NCI-H2107 (cell line): Measurements from ENCODE around the gene PC.

Experiments used
- DNase-seq: peaks from one replicate; lab custom pipeline; 2025; lab: John Stamatoyannopoulos, UW

Gene PC

DNA sequence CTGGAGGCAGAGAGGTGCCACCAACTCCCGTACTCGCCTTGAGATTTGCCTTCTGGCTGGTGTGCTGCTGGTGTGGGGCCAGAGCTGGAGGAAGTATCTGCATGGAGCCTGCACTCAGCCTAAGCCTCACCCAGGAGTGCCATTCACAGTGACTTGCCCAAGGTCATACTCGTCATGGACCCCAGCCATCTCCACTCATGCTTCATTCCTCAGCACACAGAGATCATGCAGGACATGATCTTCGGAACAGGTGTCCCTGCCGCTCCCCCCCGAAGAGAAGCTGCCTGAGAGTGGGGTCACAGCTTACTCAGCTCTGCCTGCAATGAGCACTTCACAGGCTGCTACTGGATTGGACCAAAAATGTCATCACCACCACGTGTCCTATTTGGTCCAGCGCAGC is 49.0 kb downstream of the PC start:
- DNase-seq, result no peak

DNA sequence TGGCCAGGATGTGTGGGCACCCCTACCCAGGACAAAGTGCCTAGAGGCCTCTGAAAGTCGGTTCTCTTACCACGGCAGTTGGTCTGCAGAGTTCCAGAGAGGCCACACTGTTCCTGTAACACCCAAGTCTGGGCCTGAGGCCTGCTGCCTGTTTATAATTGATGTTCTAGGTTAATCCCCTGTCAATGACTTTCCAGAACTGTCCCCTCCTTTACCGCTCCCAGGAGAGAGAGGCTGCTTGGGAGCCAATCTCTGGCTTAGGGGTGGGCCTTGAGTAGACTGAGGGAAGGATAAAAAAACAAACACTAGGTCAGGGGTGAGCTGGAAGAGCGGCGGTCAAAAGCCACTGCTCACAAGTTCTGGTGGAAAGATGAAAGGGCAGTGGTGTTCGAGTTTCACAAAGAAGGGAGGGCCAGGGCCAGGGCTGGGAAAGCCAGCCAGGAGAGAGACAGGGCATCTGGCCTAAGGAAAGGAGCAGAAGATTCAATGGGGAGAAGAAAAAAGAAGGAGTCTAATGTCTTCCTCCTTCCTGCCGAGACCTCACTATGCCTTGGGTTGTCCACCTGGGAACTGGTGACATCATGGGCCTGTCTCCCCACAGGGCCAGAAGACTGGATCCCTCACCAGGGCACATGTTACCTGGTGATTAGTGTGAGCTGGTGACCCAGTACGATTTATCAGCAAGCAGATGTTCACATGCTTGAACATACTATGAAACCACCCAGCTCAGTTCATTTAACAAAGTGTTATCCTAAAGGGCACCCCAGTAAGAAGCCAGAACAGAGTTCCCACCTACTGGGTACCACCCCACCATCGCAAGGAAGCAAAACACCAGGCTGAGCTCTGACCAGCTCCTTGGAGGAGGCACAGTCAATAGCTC is 50.2 kb downstream of the PC start:
- DNase-seq, result no peak

DNA sequence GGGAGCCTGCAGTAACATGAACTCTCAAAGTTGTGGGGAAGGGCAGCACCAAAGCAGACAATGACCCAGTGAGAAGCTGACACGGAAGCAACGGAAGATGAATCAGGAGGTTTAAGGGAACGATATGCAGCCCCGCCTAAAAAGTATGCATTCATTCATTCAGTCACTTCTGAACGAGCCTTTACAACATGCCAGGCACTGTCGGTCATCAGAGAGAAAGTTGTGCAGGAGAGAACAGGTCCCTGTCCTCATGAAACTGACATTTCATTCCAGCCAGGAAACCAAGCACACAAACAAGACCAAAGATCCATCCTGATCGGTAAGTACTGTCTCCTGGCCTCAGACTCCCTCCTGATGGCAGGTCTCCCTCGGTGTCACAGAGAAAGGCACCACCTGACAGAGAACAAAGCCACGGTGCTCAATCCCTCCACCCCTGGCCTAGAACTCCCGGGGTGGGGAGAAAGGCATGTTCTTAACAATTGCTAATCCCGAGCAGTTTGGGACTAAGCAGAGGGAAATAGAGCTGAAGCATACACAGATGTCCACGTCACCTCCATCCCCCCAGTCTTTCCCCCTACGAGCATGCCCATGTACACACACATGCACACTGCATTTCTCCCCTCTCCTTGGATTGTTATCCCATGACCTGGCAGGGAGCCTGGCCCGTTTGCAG is 52.0 kb downstream of the PC start:
- DNase-seq, result no peak

GRCh38 chr11:66905631-66906030 is 52.6 kb downstream of the PC start:
- no peak for DNase-seq

- no peak for DNase-seq
Observed at GRCh38 chr11:66904981-66905521, 53.1 kb downstream of the PC start.

DNA sequence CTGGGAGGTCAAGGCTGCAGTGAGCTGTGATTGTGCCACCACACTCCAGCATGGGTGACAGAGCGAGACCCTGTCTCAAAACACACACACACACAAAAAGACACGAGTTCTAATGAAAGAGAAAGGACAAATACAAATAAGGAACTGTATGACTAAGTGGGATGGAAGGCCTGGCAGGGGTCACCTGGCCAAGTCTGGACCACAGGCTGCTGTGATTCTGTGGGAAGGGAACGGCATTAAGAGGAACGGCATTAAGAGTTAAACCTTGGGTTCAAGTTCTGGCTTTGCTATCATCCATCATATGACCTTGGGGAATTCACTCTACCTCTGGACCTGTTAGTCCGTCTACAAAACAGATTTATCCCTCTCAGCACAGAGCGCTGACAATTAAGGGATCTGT is 53.6 kb downstream of the PC start:
- DNase-seq, result no peak

GRCh38 chr11:66904055-66904454 is 54.1 kb downstream of the PC start:
- DNase-seq, result no peak

GRCh38 chr11:66902486-66903177 is 55.6 kb downstream of the PC start:
- peak; percentile 37 for DNase-seq

- DNase-seq, result no peak
Observed at GRCh38 chr11:66901964-66902390, 56.2 kb downstream of the PC start.

GRCh38 chr11:66894141-66894540 is 64.0 kb downstream of the PC start:
- no peak for DNase-seq

DNA sequence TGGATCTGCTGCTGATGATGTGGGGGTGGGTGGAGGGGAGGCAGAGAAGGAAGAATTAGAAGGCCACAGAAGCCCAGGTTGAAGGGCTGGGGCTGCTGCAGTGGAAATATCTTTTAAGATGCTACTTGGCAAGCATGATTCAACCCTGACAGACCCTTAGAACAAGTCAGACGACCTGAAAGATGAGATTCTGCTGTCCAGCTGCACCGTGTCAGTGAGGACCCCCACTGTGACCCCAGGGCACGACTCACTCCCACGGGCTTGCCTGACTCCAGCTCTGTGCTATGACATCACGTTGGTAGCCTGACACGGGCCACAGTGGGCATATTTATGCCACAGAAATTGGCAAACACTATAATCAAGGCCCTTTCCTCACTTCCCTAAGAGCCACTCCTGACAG is 65.3 kb downstream of the PC start:
- no peak for DNase-seq

GRCh38 chr11:66891851-66892660 is 66.1 kb downstream of the PC start:
- no peak for DNase-seq

DNA sequence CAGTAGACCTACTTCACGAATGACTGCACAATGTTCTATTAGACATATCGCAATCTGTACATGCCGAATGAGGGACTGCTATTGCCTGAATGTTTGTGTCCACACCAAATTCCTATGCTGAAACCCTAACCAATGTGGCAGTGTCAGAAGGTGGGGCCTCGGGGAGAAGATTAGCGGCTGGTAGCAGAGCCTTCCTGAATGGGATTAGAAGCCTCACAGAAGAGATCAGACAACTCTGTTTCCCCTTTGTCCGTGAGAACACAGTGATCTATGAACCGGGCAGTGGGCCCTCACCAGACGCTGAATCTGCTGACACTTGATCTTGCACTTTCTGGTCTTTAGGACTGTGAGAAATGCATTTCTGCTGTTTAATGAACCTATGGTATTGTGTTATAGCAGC is 68.2 kb downstream of the PC start:
- DNase-seq, result no peak

DNA sequence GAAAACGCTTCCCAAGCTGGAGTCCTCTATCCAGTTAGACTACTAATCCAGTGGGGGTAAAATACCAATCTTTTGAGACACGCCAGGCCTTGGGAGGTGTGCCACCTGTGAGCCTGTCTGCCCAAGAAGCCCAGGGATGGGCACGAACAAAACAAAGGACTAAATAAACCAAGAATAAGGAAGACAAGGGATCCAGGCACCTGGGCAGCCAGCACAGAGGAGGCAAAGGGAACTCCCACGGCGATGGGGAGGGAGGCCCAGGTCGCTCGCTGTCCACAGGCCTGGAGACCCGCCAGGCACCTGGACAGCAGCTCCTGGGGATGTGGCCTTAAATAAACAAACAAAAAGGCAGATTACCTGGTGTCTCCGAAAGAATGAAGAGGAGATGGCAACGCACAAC is 69.9 kb downstream of the PC start:
- DNase-seq, result no peak

DNA sequence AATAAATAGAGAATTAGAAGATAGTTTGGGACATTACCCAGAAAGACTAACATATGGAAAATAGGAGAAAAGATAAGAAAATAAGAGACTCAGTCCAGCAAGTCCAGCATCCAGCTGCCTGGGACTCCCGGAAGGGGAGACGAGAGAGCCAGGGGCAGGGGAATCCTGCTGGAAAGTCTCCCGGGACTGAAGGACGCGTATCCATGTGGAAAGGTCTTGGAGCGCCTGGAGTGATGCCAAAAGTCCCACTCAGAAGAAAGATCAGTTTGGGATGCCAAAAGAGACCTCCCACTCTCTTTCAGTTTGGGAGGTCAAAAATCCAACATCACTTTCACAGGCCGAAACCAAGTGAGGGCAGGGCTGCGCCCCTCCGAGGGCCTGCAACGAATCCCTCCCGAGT is 70.7 kb downstream of the PC start:
- no peak for DNase-seq

DNA sequence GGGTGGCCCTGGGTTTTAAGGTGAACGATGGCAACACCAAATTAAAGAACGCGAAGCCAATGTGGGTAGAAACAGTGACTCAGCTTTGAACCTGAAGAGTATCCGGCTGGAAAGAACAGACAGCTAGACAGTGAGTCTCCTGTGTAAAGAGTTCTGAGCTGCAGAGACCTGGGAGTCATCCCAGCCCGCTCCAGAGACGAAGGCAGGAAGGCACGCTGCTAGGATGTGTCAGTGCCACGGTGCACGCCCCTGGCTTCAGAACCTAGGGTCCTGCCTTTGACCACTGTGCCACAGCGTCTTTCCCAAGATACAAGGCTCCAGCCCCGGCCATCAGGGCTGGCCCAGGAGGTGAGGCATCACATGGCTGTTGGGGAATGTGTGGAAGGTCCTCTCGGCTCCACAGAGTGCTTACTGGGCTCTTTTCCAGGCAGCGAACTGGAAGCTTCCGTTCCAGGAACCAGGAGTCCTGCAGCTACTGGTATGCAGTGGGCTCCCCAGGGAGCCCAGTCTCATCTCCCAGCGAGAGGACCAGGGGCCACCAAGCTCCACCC is 71.4 kb downstream of the PC start:
- no peak for DNase-seq

DNA sequence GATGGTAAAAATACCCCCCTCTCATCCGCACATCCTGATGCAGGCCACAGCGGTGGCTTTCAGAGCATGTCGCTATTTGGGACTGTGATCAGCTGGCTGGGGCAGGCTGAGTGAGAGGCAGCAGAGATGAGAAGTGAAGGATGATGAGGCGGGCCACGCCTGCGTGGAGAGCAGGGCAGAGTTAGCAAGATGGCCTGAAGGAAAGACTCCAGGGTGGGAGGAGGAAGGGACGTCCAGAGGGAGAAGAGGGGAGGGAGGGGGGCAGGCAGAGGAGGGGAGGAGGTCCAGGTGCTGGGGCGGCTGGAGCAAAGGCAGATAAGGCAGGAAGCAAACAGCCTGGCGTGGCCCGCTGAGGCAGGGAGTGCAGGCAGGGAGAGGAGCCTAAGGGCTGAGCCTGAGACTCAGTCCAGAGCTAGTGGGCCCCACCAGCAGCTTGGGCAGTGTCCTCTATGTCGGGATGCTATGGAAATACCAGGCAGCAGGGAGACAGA is 72.2 kb downstream of the PC start:
- DNase-seq, result no peak

GRCh38 chr11:66885469-66885868 is 72.7 kb downstream of the PC start:
- no peak for DNase-seq

DNA sequence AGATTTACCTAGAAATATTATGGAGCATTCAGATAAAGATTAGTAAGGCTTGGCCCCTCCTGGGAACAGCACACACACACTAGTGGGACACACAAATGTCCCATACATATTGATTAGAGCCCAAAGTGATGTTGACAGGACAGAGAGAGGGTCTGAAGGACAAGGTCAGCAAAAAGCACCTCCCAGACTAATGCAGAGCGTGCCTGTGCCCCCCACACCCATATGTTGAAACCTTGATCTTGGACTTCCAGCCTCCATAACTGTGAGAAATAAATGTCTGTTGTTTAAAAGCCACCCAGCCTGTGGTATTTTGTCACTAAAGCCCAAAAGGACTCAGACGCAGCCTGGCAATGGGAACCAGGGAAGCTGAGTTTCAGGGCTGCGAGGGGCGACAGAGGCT is 73.7 kb downstream of the PC start:
- no peak for DNase-seq

DNA sequence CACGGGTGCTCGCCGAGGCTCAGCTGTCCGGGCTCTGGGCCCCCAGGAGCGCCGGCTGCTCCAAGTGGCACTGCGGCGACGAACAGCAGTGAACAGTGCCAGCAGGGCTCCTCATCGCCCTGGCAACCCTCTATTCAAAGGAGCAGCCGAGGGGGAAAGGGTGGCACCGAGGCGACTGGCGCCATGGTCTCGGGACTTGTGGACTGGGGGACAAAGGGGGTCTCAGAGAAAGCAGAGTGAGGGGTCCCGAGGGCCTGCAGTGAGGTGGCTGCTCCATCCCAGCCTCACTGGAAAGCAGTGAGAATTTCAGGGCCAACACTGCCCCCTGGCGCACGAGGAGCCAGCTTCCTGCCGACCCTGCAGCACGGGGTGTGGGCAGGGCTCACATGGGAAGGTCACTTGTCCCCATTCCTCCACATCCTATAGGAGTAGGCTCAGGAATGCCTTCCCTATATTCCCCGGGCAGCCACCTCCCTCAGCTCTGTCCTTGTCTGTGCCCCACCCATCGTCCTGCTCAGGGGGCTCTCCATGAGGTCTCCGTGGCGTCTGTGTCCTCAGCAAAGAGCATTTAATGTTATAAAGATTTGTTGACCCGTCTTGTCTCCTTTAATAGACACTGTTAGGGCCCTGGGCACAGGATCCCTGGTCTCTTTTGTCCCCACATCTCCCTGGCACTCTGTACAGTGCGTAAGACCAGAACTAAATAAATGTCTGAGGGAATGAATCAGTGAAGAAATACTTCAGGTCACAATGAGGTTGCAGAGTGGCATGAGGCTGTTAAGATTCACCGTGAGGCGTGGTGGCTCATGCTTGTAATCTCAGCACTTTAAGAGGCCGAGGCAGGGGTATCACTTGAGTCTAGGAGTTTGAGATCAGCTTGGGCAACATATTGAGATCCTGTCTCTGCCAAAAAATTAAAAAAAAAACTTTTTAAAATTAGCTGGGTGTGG is 74.9 kb downstream of the PC start:
- DNase-seq, result peak; percentile 82
